Measurements from ENCODE around the gene RASSF1. TPM values are rescaled to one million over a fixed set of nuclear protein-coding genes. Genes with fewer than 3 reads are reported as not detected.

Gene RASSF1
- total and polyA plus RNA-seq, 2 donors (not counting 3 experiments of a cell fraction or from before 2014, with no cell fraction given): 31.9 to 59.7 TPM

GRCh38 chr3:50340147-50340447, 539 bp downstream of the RASSF1 start:
- dilution Hi-C loops (cut with MboI; ENCODE audit: extremely low pct_ligation_motif_present, low sequenced_read_pairs) (no loop called here), intact Hi-C loops (cut with micrococcal nuclease) (no loop called here)
- H3K4me2 ChIP-seq (ENCODE audit: insufficient read depth, low read length): peak overlapping the region; percentile 33
- peak overlapping the region; percentile 79 for H2AFZ ChIP-seq (ENCODE audit: low read depth, low read length)
- no TSS peak for BruUV-seq (replicated peaks)
- no peak for TF ChIP-seq EZH2 (IDR thresholded peaks at IDR 0.05; ENCODE audit: borderline replicate concordance, low read depth, low read length, severe bottlenecking)
- no peaks in the 10 kb centered on the region for H3K9me1 ChIP-seq (replicated peaks; ENCODE audit: control insufficient read depth, extremely low read depth, insufficient read depth, low read length)
- no peaks in the 10 kb centered on the region for H3K36me3 ChIP-seq (ENCODE audit: control insufficient read depth in 2 of 2, extremely low read depth in 1 of 2, insufficient read depth in 2 of 2, low read length in 2 of 2)
- H3K4me3 ChIP-seq (replicated peaks in 1 of 3; ENCODE audit: insufficient read depth in 1 of 3, low read depth in 1 of 3, low read length in 3 of 3): no peak overlapping the region
- peaks cover 20% of the 10 kb centered on the region for H3K79me2 ChIP-seq (ENCODE audit: control insufficient read depth, insufficient read depth, low read length)
- H3K9ac ChIP-seq (replicated peaks; ENCODE audit: extremely low read depth, insufficient read depth, low read length): no peak overlapping the region
- peaks cover 23% of the 10 kb centered on the region for H3K4me1 ChIP-seq (ENCODE audit: control insufficient read depth, extremely low read depth, insufficient read depth, low read length)
- ChIA-PET POLR2A (no interaction called here), CTCF (interaction anchor here (1.0 to 2.4 kb wide), 3 partner anchors 13 to 202 kb away, joined by 3 to 6 read pairs (median 3); partner anchors contain the start of gene HYAL2)
- H3K9me3 ChIP-seq (replicated peaks; ENCODE audit: control insufficient read depth, insufficient read depth, low read length): no peaks in the 10 kb centered on the region
- no peaks in the 10 kb centered on the region for H3K27me3 ChIP-seq (ENCODE audit: control insufficient read depth in 2 of 2, insufficient read depth in 2 of 2, low read length in 2 of 2)
- no peak overlapping the region for H3K27ac ChIP-seq (ENCODE audit: insufficient read depth, low read depth, low read length)
- FAIRE-seq (no peak), DNase-seq (ENCODE audit: low read depth, low spot score) (no peak)
- no peaks in the 10 kb centered on the region for H4K20me1 ChIP-seq (replicated peaks; ENCODE audit: control insufficient read depth, extremely low read depth, insufficient read depth, low read length)

- Histone ChIP-seq H3K9ac (replicated peaks; ENCODE audit: extremely low read depth, insufficient read depth, low read length) (no peak overlapping the region), H3K27me3 (ENCODE audit: control insufficient read depth in 2 of 2, insufficient read depth in 2 of 2, low read length in 2 of 2) (no peaks in the 10 kb centered on the region), H3K36me3 (ENCODE audit: control insufficient read depth in 2 of 2, extremely low read depth in 1 of 2, insufficient read depth in 2 of 2, low read length in 2 of 2) (no peaks in the 10 kb centered on the region), H3K4me1 (ENCODE audit: control insufficient read depth, extremely low read depth, insufficient read depth, low read length) (peaks cover 27% of the 10 kb centered on the region), H3K9me1 (replicated peaks; ENCODE audit: control insufficient read depth, extremely low read depth, insufficient read depth, low read length) (no peaks in the 10 kb centered on the region), H3K9me3 (replicated peaks; ENCODE audit: control insufficient read depth, insufficient read depth, low read length) (no peaks in the 10 kb centered on the region), H2AFZ (ENCODE audit: low read depth, low read length) (no peak overlapping the region), H3K79me2 (ENCODE audit: control insufficient read depth, insufficient read depth, low read length) (peaks cover 25% of the 10 kb centered on the region), H3K27ac (ENCODE audit: insufficient read depth, low read depth, low read length) (no peak overlapping the region), H3K4me3 (replicated peaks in 1 of 3; ENCODE audit: insufficient read depth in 1 of 3, low read depth in 1 of 3, low read length in 3 of 3) (no peak overlapping the region), H4K20me1 (replicated peaks; ENCODE audit: control insufficient read depth, extremely low read depth, insufficient read depth, low read length) (no peaks in the 10 kb centered on the region), H3K4me2 (ENCODE audit: insufficient read depth, low read length) (peak overlapping the region; percentile 33)
- CTCF ChIA-PET: interaction anchor here (2.4 kb wide), 1 partner anchor 16 kb away, joined by 6 read pairs; the partner anchor contains the start of gene HYAL2
- TF ChIP-seq FOS (IDR thresholded peaks at IDR 0.05; ENCODE audit: borderline replicate concordance, insufficient read depth, low read length): no peak
- no peak for TF ChIP-seq JUN (IDR thresholded peaks at IDR 0.05; ENCODE audit: borderline replicate concordance, insufficient read depth, insufficient read length, low read depth)
- TF ChIP-seq POLR2AphosphoS5 (IDR thresholded peaks at IDR 0.05; ENCODE audit: insufficient read depth, low read depth, low read length): no peak
- TF ChIP-seq MYC (IDR thresholded peaks at IDR 0.05; ENCODE audit: low read depth, low read length): no peak
- TF ChIP-seq EZH2 (IDR thresholded peaks at IDR 0.05; ENCODE audit: borderline replicate concordance, low read depth, low read length, severe bottlenecking): no peak
- TF ChIP-seq GATA2 (IDR thresholded peaks at IDR 0.05; ENCODE audit: insufficient read depth, insufficient read length, low read depth, low read length): no peak
- TF ChIP-seq CTCF (IDR thresholded peaks at IDR 0.05; ENCODE audit: extremely low read depth in 1 of 2, insufficient read depth in 1 of 2, low read depth in 1 of 2, low read length in 2 of 2): no peak
- TF ChIP-seq MAX (IDR thresholded peaks at IDR 0.05; ENCODE audit: insufficient read depth, insufficient read length): no peak
- TF ChIP-seq POLR2A (IDR thresholded peaks at IDR 0.05; ENCODE audit: low read depth, low read length): no peak
- FAIRE-seq: no peak
- intact Hi-C loops (cut with micrococcal nuclease) (no loop called here), dilution Hi-C loops (cut with MboI; ENCODE audit: extremely low pct_ligation_motif_present, low sequenced_read_pairs) (no loop called here)
- no peak for DNase-seq (ENCODE audit: low read depth, low spot score)
- POLR2A ChIA-PET: no interaction called here
- no TSS peak for BruUV-seq (replicated peaks)
Observed at GRCh38 chr3:50339485-50340146, 1.0 kb downstream of the RASSF1 start.

All from endothelial cell of umbilical vein (primary cell).